GM19463 (cell line): ENCODE measurements around the gene FBXW11.
"Not testable (repeated sequence)": the region's sequence is repeated elsewhere in the genome, so short reads cannot be mapped to it uniquely, and the experiment has no call there.

ENCODE experiments used
- ATAC-seq: cut with Tn5 transposase; IDR thresholded peaks from one replicate; pipeline ENCODE4 v1.9.1; 2021; ENCODE audit warnings: mild to moderate bottlenecking, moderate library complexity; ENCODE audit not compliant: unreplicated experiment

The FBXW11 gene

DNA sequence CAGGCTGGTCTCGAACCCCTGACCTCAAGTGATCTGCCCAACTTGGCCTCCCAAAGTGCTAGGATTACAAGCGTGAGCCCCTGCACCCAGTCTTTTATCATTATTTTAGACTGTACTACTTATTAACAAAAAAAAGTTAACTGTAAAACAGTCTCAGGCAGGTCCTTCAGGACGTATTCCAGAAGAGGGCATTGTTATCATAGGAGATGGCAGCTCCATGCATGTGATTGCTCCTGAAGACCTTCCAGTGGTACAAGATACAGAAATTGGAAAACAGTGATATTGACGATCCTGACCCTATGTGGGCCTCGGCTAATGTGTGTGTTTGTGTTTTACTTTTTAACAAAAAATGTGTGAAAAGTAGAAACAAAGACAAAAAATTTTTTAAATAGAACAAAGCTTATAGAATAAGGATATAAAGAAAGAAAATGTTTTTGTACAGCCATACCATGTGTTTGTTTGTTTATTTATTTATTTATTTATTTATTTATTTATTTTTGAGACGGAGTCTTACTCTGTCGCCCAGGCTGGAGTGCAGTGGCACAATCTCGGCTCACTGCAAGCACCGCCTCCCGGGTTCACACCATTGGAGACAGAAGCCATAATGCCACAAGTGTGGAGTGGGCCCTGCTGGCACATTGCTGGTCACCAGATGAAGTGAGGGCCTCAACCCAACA lies 13.8 kb upstream of the FBXW11 start:
- ATAC-seq: not testable (repeated sequence)

DNA sequence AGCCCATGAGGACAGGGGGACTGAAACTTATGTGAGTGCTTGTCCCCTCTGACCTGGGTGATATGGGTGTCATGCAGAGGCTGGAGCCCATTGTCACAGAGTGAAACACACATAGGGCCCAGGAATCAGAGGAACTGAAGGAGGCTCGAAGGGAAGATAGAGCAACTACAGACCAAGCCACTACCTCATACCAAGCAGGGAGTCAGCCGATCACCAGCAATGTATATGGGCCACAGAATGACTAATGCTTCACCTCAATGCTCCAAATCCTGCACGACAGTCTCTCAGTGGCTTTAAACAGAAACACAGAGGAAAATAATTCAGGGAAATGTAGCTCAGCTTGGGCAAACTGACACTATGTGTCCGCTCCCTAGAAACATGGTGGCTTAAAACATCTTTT lies 8.9 kb upstream of the FBXW11 start:
- ATAC-seq: no peak

DNA sequence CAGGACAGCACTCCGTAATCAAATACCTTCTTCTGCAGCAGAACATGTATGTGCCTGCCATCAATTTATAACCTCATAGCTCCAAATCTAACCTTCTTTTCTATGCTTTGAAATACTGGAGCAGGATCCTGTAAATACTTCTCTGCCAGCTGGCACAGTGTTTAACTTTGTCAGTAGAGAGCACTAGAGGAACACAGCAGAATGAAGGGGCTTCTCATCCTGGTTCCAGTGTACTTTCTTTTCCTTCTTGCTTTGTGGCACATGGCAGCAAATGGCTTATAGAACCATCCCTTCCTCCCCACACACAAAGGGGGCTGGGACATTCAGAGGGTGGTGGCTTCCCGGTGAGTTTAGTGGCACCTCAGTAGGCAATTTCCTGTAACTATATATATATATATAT lies 3.8 kb upstream of the FBXW11 start:
- no peak for ATAC-seq

DNA sequence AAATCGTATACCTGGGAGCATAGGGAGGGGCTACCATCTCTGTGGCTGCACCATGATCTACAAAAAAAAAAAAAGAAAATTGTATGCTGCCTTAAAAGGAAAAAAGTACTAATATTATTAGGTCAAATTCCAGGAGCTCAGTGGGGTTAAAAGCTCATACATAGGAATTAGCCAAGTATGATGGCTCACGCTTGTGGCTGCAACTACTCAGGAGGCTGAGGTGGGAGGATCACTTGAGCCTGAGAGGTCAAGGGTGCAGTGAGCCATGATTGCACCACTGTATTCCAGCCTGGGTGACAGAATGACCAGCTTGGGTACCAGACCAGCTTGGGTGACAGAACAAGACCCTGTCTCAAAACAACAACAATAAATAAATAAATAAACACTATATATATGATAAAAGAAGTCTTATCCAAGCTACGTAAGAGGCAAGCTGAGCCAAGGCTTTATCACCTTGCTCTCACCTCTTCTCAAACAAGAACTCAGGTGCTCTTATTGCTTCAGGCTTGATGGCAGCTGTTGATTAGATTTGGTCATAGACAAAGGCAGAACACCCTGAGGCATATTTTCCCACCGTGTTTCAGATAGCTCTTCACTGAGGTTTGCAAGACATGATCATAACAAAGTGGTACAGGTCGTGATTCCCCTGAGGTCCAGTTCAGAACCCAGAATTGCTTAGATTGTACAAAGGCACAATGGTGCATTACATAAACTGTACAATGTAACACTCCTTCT lies 3.3 kb upstream of the FBXW11 start:
- no peak for ATAC-seq

DNA sequence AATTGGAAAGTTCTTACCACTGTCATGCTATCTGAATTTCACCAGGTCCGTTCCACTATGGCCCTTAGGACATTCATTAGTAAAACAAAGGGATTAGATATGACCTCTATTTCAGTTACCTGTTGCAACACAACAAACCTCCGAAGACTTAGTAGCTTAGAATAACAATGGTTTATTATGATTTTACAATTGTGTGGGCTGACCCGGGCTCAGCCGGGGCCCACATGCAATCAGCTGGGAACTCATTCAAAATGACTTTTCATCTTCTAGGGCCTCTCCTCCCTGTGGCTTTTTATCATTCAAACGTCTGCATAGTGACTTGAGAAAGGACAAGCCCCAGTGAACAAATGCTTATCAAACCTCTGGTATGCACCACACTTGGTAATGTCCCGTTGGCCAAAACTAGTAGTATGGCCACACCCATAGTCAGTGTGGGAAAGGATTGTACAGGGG lies 2.3 kb upstream of the FBXW11 start:
- no peak for ATAC-seq

DNA sequence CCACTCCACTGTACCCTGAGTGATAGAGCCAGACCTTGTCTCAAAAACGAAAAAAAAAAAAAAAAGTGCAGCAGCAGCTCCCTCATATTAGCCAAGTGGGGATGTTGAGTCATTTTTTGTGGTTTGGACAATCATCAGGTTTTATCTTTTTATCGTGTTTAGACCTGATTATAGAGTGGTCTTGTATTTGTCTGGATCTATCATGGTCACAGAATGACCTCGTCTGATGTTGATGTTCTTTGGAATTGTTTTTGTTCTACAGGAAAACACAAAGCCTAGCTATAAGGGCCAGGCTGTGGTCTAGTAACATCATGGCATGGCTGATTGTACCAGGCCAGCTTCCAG lies 1.6 kb upstream of the FBXW11 start:
- no peak for ATAC-seq

DNA sequence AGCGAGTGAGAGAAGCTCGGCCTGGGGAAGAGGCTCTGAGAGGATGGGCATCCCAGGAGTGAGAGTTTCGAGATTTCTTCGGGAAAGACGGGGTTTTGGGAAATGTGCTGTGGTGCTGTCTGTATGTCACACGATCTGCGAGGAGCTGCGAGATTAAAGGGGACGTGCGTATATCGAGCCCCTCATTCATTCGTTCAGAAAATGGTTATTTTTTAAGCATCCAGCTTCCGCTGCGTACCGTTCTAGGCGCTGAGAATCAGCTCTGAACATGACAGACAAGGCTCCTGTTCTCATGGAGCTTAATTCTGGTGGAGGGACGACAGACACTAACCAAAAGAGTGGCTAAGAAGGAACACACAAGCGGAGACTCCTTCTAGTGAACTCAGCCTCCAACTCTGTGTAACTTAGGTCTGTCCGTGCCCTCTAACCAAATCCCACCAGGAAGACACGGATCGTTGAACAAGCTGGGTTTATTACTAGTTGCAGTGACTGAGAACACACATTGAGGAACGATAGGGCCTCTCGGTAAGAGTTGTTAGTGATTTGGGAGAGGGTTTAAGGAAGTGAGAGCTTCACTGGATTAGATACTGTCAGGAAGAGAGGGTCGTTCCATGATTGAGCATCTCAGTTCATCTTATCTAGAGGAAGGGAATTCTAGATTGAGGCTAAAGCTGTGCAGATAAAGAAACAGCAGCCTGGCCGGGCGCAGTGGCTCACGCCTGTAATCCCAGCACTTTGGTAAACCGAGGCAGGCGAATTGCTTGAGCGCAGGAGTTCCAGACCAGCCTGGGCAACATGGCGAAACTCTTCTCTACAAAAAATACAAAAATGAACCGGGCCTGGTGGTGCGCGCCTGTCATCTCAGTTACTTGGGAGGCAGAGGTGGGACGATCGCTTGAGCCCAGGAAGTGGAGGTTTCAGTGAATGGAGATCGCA lies 1.0 kb upstream of the FBXW11 start:
- no peak for ATAC-seq

DNA sequence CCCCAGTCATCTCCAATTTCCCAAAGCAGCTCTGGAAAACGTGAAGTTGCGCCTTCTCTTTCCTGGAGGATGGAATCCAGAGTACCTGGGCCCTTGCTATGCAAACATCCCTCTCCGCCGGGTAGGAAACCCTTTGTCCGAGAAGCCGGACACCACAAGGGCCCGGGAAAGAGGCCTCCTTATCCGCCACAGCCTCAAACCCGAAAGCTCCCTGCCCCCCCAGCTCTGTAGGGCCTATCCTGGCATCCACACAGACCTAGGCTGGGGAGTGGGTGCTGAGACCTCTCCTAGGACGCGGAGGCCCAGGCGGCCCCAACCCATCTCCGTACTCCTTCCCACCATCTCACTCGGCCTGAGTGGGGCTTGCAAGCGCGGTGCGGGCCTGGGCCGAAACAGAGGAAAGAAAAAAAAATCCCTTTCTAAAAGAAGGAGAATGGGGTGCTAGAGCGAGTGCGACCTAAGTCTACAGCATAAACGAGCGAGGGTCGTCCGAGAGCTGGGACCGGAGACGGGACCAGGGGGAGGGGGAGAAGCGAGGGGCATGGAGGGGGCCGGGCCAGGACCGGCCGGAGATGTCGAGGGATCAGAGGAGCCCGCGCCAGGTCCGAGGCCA lies 624 bp downstream of the FBXW11 start:
- peak; percentile 1 for ATAC-seq

DNA sequence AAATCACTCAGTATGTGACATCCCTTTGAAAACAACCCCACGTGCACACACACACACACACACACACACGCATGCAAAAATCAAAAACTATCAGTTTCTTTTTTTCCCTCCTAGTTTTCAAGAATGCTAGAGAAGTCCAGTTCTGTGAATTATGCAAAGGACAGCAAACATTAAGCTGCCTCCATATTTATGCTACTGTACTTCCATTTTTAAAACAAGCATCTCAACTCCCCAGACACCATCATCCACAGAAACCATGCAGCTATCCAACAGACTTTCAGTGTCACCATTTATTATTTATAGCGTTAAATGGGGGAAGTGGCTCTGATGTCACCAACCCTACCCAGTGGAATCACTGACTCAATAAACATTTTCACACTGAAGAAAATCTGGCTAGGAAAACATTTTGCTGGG lies 1.6 kb downstream of the FBXW11 start:
- ATAC-seq: no peak

DNA sequence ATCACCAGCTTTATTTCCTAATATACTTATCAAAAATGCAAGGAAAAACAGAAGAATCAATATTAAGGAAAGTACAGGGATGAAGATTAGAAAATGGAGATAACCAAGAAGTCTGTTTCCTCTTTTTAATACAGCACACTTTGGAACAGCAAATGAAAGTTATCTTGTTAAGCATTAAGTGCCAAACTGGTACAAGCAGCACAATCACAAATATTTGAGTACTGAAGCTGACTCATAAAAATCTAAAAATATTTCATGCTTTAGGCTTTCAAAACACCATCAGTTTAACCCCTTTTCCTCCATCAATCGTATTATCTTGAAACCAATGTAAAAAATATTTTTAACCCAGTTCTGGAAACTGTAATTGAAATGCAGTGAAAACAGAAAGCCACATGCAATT lies 2.7 kb downstream of the FBXW11 start:
- ATAC-seq: no peak

DNA sequence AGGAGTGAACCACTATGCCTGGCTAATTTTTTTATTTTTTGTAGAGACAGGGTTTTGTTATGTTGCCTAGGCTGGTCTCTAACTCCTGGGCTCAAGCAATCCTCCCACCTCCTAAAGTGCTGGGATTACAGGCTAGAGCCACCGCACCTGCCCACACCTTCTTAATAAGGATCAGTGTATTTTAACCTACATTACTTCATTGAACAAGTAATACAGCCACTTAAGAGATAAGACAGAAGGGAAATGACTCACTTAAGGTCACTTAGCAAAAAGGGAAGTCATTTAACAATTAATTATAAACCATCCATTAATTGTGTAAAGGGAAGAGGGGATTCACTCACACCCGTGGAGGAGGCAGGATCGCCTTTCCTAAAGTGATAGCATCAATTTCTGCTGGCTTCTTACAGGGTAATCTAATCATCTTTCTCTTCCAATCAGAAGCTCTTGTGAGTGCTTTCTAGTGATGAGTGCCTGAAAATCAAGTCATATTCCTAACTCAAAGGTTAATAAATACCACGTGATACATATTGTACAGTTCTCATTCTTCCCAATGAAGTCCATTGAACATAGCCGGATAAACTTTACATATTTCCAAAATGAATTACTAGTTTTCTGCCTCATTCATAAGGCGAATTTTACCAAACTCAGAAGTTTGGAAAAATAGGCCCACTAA lies 3.5 kb downstream of the FBXW11 start:
- no peak for ATAC-seq

DNA sequence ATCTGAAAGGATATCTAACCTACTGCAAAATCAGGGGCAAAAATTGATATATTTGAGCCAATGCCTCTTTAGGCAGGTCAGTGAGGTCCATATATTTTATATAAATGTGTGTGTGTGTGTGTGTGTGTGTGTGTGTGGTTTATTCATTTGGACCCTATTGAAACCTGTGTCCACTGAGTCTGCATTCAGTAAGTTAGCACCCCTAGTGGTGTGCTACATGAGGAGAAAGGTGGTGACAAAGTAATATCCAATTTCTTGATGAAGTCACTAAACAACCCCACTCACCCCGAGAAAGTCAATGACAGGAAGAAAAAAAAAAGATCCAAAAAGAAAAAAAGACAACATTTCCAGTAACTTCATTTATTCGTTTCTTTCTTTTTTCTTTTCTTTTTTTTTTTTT lies 4.1 kb downstream of the FBXW11 start:
- ATAC-seq: no peak

DNA sequence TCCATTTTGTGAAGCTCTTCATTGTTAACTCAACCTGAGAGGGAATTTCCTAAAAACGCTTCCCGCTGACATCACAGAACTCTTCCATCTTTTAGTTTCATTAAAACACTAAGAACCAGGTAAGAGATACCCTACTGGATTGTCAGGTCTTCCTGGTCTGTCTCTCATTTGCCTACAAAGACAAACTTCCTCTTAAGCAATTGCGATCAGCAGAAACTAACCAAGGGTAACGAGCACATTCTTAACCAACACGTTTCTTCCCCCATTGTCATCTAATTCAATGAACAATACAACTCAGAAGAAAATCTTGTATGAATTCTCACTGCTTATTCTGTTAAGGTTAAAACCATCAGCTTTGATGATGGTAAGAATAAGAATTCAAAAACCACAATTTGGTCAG lies 6.6 kb downstream of the FBXW11 start:
- no peak for ATAC-seq

DNA sequence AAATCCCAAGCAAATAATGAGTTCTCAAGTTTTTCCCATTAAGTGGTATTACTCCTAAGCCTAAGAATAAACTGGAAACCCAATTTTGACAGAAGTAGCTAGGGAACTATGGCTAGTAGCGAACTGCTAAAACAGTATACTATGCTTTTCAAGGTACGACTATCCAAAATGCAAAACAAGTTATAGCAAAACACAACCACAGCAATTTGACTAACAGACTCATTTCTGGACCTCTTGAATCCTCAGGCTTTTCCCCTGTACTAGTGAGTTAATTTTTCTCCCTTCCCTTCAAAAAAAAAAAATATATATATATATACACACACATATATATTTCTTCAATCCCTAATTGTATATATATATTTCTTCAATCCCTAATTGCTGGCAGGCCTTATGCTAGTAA lies 7.3 kb downstream of the FBXW11 start:
- no peak for ATAC-seq

DNA sequence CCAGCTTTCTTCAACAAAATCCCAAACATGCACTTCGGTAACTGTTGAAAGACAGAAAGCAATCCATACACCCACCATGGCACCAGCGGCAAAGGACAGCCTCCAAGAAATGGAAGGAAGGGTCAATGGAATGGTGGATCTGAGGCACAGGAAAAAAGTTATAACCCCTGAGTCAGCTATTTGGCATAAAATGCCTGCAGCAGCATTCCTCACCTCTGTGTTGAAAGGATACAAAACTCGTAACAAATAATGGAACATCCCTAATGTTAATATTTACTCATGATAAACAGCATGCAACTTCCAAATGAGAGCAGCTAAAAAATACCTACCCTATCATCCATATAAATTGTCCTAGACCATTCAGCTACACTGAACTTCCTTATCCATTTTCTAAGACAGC lies 9.4 kb downstream of the FBXW11 start:
- no peak for ATAC-seq

DNA sequence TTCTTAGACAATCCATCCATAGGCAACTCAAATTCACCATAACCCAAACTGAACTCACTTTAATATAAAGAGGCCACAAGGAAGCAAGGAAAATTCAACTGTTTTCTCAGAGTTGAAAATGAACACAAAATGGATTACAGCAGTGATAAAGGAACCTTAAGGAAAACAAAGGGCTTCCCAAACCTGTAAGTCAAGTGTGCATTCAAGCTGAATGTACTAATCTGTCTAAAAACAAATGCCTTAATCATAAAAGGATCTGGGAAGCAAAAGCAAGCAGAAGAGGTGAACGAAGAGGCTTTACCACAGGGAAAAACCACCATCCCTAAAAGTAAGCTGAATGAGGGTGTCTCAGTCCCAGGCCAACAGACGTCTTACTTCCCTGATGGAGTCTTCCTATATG lies 13.6 kb downstream of the FBXW11 start:
- ATAC-seq: no peak

DNA sequence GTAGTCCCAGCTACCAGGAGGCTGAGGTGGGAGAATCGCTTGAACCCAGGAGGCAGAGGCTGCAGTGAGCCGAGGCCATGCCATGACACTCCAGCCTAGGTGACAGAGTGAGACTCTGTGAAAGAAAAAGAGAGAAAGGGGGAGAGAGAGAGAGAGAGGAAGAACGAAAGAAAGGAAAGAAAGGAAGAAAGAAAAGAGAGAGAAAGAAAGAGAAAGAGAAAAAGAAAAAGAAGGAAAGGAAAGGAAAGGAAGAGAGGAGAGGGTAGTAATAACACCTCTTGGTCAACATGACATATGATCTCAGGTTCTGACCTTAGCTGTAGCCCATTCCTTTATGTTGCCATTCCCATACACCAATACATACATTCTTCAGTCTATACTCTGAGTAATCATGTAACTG lies 14.1 kb downstream of the FBXW11 start:
- ATAC-seq: no peak

DNA sequence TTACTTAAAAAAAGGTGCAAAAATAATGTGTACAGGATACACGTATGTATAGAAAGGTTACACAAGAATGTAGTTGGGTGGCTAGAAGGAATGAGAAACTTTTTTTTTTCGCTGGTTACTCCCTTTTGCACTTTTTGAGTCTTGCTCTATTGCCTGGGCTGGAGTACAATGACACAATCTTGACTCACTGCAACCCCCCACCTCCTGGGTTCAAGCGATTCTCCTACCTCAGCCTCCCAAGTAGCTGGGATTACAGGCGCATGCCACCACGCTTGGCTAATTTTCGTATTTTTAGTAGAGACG lies 15.8 kb downstream of the FBXW11 start:
- ATAC-seq: no peak

DNA sequence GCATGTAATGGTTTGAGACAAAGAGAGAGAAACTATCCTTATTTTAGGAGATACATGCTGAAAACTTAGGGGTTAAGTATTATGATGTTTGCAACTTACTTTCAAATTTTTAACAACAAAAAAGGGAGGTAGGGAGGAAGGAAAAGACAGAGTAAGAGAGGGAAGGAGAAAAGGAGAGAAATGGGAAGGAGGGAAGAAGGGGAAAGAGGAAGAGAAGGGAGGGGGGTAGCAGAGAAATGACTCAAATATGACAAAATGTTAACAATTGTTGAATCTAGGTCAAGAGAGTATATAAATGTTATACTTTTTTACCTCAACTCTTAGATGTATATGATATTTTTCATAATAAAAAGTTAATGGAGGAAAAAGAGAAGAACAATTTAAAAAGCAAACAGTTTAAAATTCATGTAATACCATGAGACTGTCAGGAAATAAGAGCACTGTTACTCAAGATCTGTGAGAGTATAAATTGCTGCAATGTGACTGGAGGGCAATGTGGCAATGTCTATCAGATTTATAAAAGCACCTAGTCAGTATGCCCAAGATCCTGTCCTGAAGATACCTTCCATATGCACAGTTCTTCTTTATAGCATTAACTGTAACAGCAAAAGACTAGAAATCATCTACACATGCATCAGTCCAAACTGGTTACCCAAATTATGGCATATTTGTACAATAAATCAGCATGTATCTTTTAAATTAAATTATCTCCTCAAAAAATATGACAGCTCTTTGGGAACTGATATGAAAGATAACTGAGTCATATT lies 16.3 kb downstream of the FBXW11 start:
- ATAC-seq: no peak

DNA sequence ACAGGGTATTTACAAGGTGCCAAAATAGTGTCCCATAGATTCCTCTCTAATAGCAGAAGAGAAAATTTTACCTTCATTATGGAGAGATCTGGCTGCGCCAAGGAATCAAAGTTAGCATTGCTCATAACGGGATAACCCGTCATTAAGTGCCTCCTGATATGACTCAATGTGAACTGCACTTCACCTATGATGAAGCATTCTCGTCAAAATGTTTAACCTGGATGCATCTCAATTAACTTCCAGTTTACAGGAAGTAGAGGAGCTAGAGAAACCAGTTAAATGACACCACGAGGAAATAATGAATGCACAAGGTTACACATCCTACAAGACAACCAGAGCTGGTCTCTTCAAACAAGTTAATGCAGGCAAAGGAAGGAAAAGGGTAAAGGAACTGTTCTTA lies 17.2 kb downstream of the FBXW11 start:
- ATAC-seq: peak; percentile 86
